HUES6 (cell line): ENCODE measurements around the gene INAFM2.

Experiments used
- H3K27ac ChIP-seq: 2 replicates; pipeline ENCODE4 v1.7.0; 2013; ENCODE audit warnings: low read depth, mild to moderate bottlenecking, low read length, inconsistent platforms
- H3K27me3 ChIP-seq: 2 replicates; pipeline ENCODE4 v1.6.1; 2013; ENCODE audit warnings: low read length; ENCODE audit not compliant: control insufficient read depth, insufficient read depth
- H3K36me3 ChIP-seq: 2 replicates; pipeline ENCODE4 v1.6.1; 2013; ENCODE audit warnings: low read length; ENCODE audit not compliant: control insufficient read depth, insufficient read depth
- H3K4me1 ChIP-seq: 2 replicates; pipeline ENCODE4 v1.6.1; 2013; ENCODE audit warnings: low read length; ENCODE audit not compliant: control insufficient read depth, insufficient read depth
- H3K4me3 ChIP-seq: 2 replicates; pipeline ENCODE4 v1.5.1; 2013; ENCODE audit warnings: low read depth, low read length
- H3K9ac ChIP-seq: one replicate; pipeline ENCODE4 v1.6.1; 2013; ENCODE audit warnings: mild to moderate bottlenecking, low read length
- H3K9me3 ChIP-seq: 2 replicates; pipeline ENCODE4 v1.6.1; 2013; ENCODE audit warnings: low read depth, low read length; ENCODE audit not compliant: control insufficient read depth, insufficient read depth

The INAFM2 gene

DNA sequence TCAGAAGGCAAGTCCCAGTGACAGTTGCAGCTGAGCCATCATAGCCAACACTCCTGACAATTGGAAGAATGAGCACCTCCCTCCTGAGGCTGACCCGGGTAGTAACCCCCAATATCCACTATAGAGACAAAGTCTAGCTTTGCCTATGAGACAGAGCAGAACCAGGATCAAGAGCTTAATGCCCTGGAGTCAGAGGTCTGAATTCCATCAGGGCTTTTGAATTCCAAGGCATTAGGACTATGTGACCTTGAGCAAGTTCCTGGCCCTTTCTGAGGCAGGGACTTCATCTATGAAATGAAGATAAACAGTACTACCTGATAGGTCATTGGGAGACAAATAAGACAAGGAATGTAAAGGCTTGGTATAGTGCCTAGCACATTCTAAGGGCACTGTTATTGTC is 3.1 kb upstream of the INAFM2 start:
- no peaks in the 10 kb centered on the region for H3K36me3 ChIP-seq
- H3K27me3 ChIP-seq, result peaks cover 25% of the 10 kb centered on the region
- H3K9ac ChIP-seq, result no peak overlapping the region
- peaks cover 23% of the 10 kb centered on the region for H3K4me1 ChIP-seq
- H3K4me3 ChIP-seq, result no peak overlapping the region
- no peaks in the 10 kb centered on the region for H3K9me3 ChIP-seq
- H3K27ac ChIP-seq, result no peak overlapping the region

DNA sequence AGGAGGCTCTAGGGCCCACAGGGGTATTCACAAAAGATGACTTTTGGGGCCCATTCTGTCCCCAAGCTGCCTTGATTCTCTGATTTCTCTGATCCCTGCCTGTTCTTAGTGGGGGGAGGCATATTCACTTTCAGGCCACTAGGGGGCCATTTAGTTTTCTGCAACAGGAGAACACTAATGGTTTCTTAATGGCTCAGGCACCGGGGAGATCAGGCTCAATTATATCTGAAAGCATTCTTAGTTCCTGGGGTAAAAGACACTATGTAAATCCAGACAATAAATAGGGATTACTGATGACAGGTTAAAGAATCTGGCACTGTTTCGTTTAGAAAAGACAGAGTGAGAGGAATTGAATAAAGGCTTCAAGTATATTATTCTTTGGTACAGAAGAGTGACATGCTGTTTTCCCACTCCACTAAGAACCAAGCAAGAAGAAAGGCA is 2.5 kb upstream of the INAFM2 start:
- no peaks in the 10 kb centered on the region for H3K9me3 ChIP-seq
- H3K9ac ChIP-seq, result no peak overlapping the region
- H3K4me3 ChIP-seq, result no peak overlapping the region
- H3K27me3 ChIP-seq, result peaks cover 31% of the 10 kb centered on the region
- no peak overlapping the region for H3K27ac ChIP-seq
- peaks cover 28% of the 10 kb centered on the region for H3K4me1 ChIP-seq
- H3K36me3 ChIP-seq, result no peaks in the 10 kb centered on the region

DNA sequence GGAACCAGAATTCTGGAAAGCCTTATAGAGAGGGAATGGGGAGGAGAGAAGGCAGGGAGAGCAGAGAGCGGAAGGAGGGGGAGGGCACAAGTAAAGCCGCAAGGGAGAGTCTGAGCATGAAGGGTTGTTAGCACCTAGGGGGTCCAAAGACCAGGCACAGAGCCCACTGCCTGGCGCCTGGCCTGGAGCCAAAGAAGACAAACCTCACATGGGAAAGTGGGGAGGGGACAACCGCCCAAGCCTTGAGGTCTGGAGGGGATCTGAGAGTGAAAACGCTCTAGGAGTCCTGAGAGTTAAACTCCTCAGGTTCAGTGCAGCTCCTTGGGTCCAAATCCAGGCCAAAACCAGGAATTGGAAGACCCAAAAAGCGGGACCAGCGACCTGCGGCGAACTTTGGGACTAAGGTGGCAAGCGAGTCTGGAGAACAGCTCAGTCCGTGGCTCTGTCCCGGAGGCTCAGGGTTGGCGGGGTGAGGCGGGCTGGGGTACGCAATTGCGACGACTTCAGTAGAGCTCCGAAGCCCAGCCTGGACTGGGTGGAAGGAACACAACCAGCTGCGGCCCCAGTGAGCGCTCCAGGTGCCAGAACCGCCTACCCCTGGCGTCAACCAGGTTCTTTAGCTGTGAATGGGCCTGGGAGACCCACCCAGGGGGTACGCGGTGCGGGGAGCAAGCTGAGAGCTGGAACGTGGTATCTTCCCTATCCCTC is 807 bp upstream of the INAFM2 start:
- Histone ChIP-seq H3K4me3 (peak overlapping the region; percentile 56), H3K9me3 (no peaks in the 10 kb centered on the region), H3K27me3 (peaks cover 32% of the 10 kb centered on the region), H3K36me3 (0 out of 2 replicates have a peak, but pooled peaks cover 5% of the 10 kb centered on the region), H3K27ac (no peak overlapping the region), H3K4me1 (peaks cover 41% of the 10 kb centered on the region), H3K9ac (no peak overlapping the region)

DNA sequence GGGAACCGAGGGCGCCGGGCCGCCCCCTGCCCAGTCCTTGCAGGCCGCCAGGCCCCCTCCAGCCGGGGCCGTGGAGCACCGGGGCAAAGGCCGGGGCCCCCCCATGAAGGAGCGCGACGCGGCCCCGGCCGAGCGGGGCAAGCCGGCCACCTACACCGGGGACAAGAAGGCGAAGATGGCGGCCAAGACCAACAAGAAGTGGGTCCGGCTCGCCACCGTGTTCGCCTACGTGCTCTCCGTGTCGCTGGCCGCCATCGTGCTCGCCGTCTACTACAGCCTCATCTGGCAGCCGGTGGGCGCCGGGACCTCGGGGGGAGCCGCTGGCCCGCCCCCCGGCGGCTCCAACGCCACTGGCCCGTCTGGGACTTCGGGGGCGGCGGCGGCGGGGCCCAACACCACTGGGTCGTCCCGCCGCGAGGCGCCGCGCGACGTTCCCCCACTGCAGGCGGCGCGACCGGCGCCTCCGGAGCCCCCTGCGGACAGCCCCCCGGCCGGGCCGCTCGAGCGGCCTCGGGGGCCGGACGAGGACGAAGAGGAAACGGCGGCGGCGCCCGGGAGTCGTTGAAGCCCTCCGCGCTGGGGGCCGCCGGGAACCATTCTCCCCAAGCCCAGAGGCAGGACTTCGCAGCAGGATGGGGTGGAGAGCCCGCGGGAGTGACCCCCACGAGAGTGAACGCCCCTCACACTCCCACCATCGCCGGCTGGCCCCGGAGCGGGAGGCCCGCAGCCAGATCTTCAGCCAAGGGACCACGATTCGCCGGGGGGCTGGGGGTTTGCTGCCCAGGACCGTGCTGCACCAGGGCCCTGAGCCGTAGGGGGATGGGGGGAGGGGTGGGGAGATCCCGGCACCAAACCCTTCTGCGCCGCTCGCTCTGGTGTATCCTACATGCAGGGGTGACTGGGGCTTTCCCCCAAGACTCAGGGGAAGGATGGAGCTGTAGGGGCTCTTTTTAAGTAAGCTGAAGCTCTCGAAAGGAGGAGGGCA is 753 bp downstream of the INAFM2 start:
- Histone ChIP-seq H3K4me1 (peaks cover 54% of the 10 kb centered on the region), H3K4me3 (peak overlapping the region; percentile 72), H3K27me3 (peaks cover 32% of the 10 kb centered on the region), H3K9me3 (no peaks in the 10 kb centered on the region), H3K27ac (no peak overlapping the region), H3K36me3 (0 out of 2 replicates have a peak, but pooled peaks cover 5% of the 10 kb centered on the region), H3K9ac (peak overlapping the region; percentile 68)

DNA sequence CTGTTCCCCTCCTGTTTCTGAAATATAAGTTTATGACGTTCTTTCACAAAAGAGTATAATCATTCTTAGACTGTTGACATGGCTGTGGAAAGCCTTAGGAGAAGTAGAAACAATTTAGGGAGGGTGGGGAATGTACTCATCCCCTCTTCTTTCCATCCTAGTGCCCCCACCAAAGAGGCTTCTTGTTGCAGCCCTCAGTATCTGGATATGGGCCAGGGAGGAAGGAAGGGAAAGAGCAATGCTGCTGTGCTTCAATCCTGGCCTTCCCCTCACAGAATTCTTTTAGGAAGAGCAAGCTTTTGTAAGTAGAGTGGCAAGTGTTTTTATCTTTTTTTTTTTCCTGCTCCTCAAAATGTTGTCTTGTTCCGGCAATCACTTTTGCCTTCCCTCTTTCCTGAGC is 1.7 kb downstream of the INAFM2 start:
- H3K36me3 ChIP-seq, result 0 out of 2 replicates have a peak, but pooled peaks cover 5% of the 10 kb centered on the region
- H3K27ac ChIP-seq, result no peak overlapping the region
- peaks cover 32% of the 10 kb centered on the region for H3K27me3 ChIP-seq
- no peaks in the 10 kb centered on the region for H3K9me3 ChIP-seq
- no peak overlapping the region for H3K9ac ChIP-seq
- peak overlapping the region; percentile 72 for H3K4me3 ChIP-seq
- H3K4me1 ChIP-seq, result peaks cover 54% of the 10 kb centered on the region

DNA sequence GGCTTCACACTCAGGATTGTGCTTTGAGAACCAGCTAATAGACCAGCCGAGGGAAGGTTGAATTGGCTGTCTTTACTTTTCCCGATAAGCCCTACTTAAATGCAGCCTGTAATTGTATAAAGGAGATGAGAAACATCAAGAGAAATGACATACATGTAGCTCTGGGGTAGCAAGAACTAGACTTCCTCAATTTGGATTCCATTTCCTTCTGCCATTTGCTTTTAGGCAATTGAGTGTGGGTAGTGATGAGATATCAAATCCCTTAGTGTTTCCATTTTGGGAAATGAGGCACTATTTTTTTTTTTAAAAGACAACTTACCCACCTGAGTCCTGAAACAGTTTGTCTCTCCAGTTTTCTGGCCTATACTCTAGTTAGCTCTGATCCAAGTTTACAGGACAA is 2.2 kb downstream of the INAFM2 start:
- H3K9ac ChIP-seq, result no peak overlapping the region
- no peak overlapping the region for H3K4me3 ChIP-seq
- peaks cover 32% of the 10 kb centered on the region for H3K27me3 ChIP-seq
- H3K27ac ChIP-seq, result no peak overlapping the region
- H3K4me1 ChIP-seq, result peaks cover 51% of the 10 kb centered on the region
- H3K36me3 ChIP-seq, result 0 out of 2 replicates have a peak, but pooled peaks cover 5% of the 10 kb centered on the region
- H3K9me3 ChIP-seq, result no peaks in the 10 kb centered on the region

DNA sequence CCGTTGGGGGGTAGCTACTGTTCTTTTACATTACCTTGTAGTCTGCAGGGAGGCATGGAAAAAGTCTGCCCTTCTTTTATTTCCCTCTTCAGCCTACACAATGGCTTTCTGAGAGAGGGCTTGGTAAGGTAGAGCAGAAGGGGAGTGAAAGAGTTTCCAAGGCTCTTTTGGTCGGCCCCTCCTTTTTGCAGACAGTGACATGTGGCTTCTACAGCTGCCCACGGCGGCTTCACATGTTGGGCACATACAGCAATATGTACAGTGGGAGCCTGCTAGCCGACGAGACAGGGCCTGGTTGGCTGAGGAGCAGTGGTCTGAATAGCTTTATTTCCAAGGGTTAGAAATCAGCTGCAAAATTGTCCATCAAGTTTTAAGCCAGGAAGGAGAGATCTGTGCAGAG is 4.0 kb downstream of the INAFM2 start:
- H3K4me3 ChIP-seq, result peak overlapping the region; percentile 7; the same call in 1 of the 2 replicates
- peaks cover 45% of the 10 kb centered on the region for H3K4me1 ChIP-seq
- no peak overlapping the region for H3K9ac ChIP-seq
- peak overlapping the region; percentile 11; the same call in 1 of the 2 replicates for H3K27ac ChIP-seq
- 0 out of 2 replicates have a peak, but pooled peaks cover 5% of the 10 kb centered on the region for H3K36me3 ChIP-seq
- no peaks in the 10 kb centered on the region for H3K9me3 ChIP-seq
- peaks cover 20% of the 10 kb centered on the region for H3K27me3 ChIP-seq

DNA sequence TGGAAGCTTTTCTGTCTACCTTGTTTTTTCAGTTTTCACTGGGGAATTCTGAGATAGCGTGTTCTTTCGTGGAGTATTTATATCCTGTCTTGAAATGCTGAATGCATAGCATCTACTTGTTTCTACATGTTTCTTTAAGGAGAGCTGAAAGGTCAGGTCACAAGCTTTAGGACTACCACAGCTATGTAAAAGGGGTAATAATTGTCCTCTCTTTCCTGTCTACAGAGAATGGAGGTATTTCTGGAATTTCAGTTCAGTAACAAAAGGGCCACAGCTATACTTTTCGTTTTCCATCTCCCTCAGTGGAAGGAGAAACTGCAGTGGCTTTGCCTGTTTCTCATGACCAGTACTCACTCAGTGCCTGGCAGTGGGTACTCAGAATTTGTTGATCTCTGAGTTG is 4.7 kb downstream of the INAFM2 start:
- Histone ChIP-seq H3K36me3 (0 out of 2 replicates have a peak, but pooled peaks cover 5% of the 10 kb centered on the region), H3K27ac (peak overlapping the region; percentile 43; the same call in 1 of the 2 replicates), H3K4me3 (no peak overlapping the region), H3K9ac (no peak overlapping the region), H3K4me1 (peaks cover 39% of the 10 kb centered on the region), H3K27me3 (peaks cover 14% of the 10 kb centered on the region), H3K9me3 (no peaks in the 10 kb centered on the region)

DNA sequence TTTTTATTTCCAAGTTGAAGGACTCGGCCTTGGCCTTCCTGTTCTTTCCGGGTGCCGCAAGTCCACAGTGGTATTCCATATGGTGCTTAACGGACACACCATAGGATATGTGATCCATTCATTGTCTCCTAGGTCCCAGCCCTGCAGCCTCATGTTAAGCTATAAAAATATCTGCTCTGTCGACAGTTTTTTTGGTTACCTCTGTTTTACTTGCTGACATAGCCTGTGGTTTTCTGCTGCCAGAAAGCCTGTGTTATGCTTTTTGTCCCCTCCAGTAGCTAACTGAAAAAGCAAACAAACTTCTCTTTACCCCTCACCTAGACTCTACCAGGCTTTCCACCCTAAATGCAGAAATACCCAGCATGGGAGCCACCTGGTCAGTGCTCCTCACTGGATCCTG is 5.3 kb downstream of the INAFM2 start:
- Histone ChIP-seq H3K9me3 (no peaks in the 10 kb centered on the region), H3K36me3 (0 out of 2 replicates have a peak, but pooled peaks cover 5% of the 10 kb centered on the region), H3K9ac (no peak overlapping the region), H3K27me3 (peaks cover 14% of the 10 kb centered on the region), H3K27ac (no peak overlapping the region), H3K4me1 (peaks cover 41% of the 10 kb centered on the region), H3K4me3 (no peak overlapping the region)

DNA sequence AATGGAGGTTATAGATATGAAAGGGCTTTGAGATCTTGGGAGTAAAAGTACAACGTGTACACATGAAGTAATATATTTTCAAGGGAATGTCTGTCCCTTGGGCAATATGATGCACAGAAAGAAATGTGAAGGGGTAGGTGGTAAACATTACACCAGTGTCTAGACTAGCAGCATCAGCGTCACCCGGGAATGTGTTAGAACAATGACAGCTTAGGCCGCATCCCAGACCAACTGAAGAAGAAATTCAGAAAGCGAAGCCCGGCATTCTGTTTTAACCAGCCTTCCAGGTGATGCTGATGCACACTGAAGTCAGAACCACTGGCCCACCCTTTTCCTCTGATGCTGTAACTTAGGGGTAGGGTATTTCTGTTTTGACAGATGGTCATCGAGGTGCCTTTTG is 6.3 kb downstream of the INAFM2 start:
- no peak overlapping the region for H3K27ac ChIP-seq
- H3K9me3 ChIP-seq, result no peaks in the 10 kb centered on the region
- peaks cover 49% of the 10 kb centered on the region for H3K4me1 ChIP-seq
- H3K27me3 ChIP-seq, result peaks cover 12% of the 10 kb centered on the region
- H3K36me3 ChIP-seq, result 0 out of 2 replicates have a peak, but pooled peaks cover 5% of the 10 kb centered on the region
- no peak overlapping the region for H3K9ac ChIP-seq
- no peak overlapping the region for H3K4me3 ChIP-seq
